Astrocyte (in vitro differentiated cells and primary cell): ENCODE data around the gene FXYD5. TPM values are rescaled to one million over a fixed set of nuclear protein-coding genes. Genes with fewer than 3 reads are reported as not detected.

Experiments
- DNase-seq: peaks from one replicate; pipeline ENCODE4 v3.0.0-alpha.2; 2010; ENCODE audit warnings: low read depth
- FAIRE-seq: peaks from 2 replicates; lab custom pipeline; 2011; peaks lifted over from hg19 to GRCh38; lab: Jason Lieb, UNC
- H2AFZ ChIP-seq: 2 replicates; pipeline ENCODE4 v1.6.0; 2012; ENCODE audit warnings: low read depth, low read length, inconsistent platforms
- H3K27ac ChIP-seq: 2 replicates; pipeline ENCODE4 v1.5.1; 2011; ENCODE audit warnings: low read depth, low read length, inconsistent platforms
- H3K27me3 ChIP-seq: 2 replicates; pipeline ENCODE4 v1.6.0; 2011; ENCODE audit warnings: low read length, inconsistent platforms; ENCODE audit not compliant: insufficient read depth
- H3K36me3 ChIP-seq: 2 replicates; pipeline ENCODE4 v1.5.1; 2011; ENCODE audit warnings: low read length, inconsistent platforms; ENCODE audit not compliant: insufficient read depth
- H3K4me1 ChIP-seq: 2 replicates; pipeline ENCODE4 v1.5.1; 2011; ENCODE audit warnings: low read length, inconsistent platforms; ENCODE audit not compliant: insufficient read depth
- H3K4me2 ChIP-seq: 2 replicates; pipeline ENCODE4 v1.6.0; 2012; ENCODE audit warnings: low read length, inconsistent platforms
- H3K4me3 ChIP-seq: 2 replicates; pipeline ENCODE4 v1.5.1; 2011; ENCODE audit warnings: low read depth, mild to moderate bottlenecking, low read length, inconsistent platforms; ENCODE audit not compliant: insufficient read depth
- H3K79me2 ChIP-seq: 2 replicates; pipeline ENCODE4 v1.6.0; 2012; ENCODE audit warnings: mild to moderate bottlenecking, low read length, inconsistent platforms; ENCODE audit not compliant: insufficient read depth
- H3K9ac ChIP-seq: 2 replicates; pipeline ENCODE4 v1.6.0; 2012; ENCODE audit warnings: mild to moderate bottlenecking, low read length, inconsistent platforms
- H3K9me3 ChIP-seq: 2 replicates; pipeline ENCODE4 v1.5.1; 2012; ENCODE audit warnings: low read depth, mild to moderate bottlenecking, low read length, inconsistent platforms; ENCODE audit not compliant: insufficient read depth
- H4K20me1 ChIP-seq: 2 replicates; pipeline ENCODE4 v1.6.0; 2012; ENCODE audit warnings: low read length, inconsistent platforms; ENCODE audit not compliant: insufficient read depth
- H3K27ac Mint-ChIP-seq: one replicate; pipeline ENCODE4 v1.8.0; 2021; ENCODE audit warnings: mild to moderate bottlenecking, mixed read lengths; ENCODE audit not compliant: unreplicated experiment
- H3K27me3 Mint-ChIP-seq: one replicate; pipeline ENCODE4 v1.8.0; 2021; ENCODE audit warnings: low read depth, mixed read lengths; ENCODE audit not compliant: unreplicated experiment
- H3K36me3 Mint-ChIP-seq: one replicate; pipeline ENCODE4 v1.8.0; 2021; ENCODE audit warnings: low read depth, mixed read lengths; ENCODE audit not compliant: unreplicated experiment
- H3K4me1 Mint-ChIP-seq: one replicate; pipeline ENCODE4 v1.8.0; 2021; ENCODE audit warnings: low read depth, mixed read lengths; ENCODE audit not compliant: unreplicated experiment
- H3K4me3 Mint-ChIP-seq: one replicate; pipeline ENCODE4 v1.8.0; 2021; ENCODE audit warnings: mild to moderate bottlenecking, moderate library complexity, mixed read lengths; ENCODE audit not compliant: unreplicated experiment
- H3K9me3 Mint-ChIP-seq: one replicate; pipeline ENCODE4 v1.8.0; 2021; ENCODE audit warnings: mild to moderate bottlenecking, mixed read lengths; ENCODE audit not compliant: unreplicated experiment
- CTCF ChIP-seq: IDR thresholded peaks from 2 replicates; pipeline ENCODE4 v1.5.1; 2011; ENCODE audit warnings: low read depth, mild to moderate bottlenecking, inconsistent platforms, low read length, moderate library complexity; ENCODE audit not compliant: insufficient read depth
- EZH2 ChIP-seq: IDR thresholded peaks from 2 replicates; pipeline ENCODE4 v1.6.1; 2012; ENCODE audit warnings: mild to moderate bottlenecking, low read length, inconsistent platforms; ENCODE audit not compliant: insufficient read depth
- total RNA-seq: library from RNA; stranded (reverse); gene quantifications from 2 replicates; pipeline ENCODE4 v1.2.1, GENCODE V29; 2021

Gene FXYD5
- total RNA-seq, 1 donor from 2014 or later = 108 TPM

- Mint-ChIP-seq H3K27ac (no peak overlapping the region), H3K9me3 (peaks cover 4% of the 10 kb centered on the region), H3K27me3 (peaks cover 8% of the 10 kb centered on the region), H3K4me1 (peaks cover 2% of the 10 kb centered on the region), H3K36me3 (no peaks in the 10 kb centered on the region), H3K4me3 (no peak overlapping the region)
- Histone ChIP-seq H3K27ac (no peak overlapping the region), H3K4me2 (no peak overlapping the region), H3K27me3 (peaks cover 5% of the 10 kb centered on the region), H4K20me1 (no peaks in the 10 kb centered on the region), H3K4me1 (no peaks in the 10 kb centered on the region), H3K4me3 (no peak overlapping the region), H3K79me2 (no peaks in the 10 kb centered on the region), H3K36me3 (no peaks in the 10 kb centered on the region), H2AFZ (no peak overlapping the region), H3K9ac (no peak overlapping the region), H3K9me3 (no peaks in the 10 kb centered on the region)
- DNase-seq = no peak
- FAIRE-seq = no peak
- TF ChIP-seq CTCF (no peak), EZH2 (no peak)
These were observed 44.9 kb downstream of the FXYD5 start for GRCh38 chr19:35199481-35199880.

- Histone ChIP-seq H3K27ac (no peak overlapping the region), H3K4me2 (no peak overlapping the region), H3K27me3 (peaks cover 5% of the 10 kb centered on the region), H3K79me2 (no peaks in the 10 kb centered on the region), H3K36me3 (no peaks in the 10 kb centered on the region), H3K4me1 (no peaks in the 10 kb centered on the region), H4K20me1 (no peaks in the 10 kb centered on the region), H3K4me3 (no peak overlapping the region), H3K9me3 (no peaks in the 10 kb centered on the region), H3K9ac (no peak overlapping the region), H2AFZ (no peak overlapping the region)
- Mint-ChIP-seq H3K4me3 (no peak overlapping the region), H3K27me3 (peaks cover 18% of the 10 kb centered on the region), H3K4me1 (peaks cover 2% of the 10 kb centered on the region), H3K27ac (no peak overlapping the region), H3K36me3 (no peaks in the 10 kb centered on the region), H3K9me3 (peaks cover 4% of the 10 kb centered on the region)
- TF ChIP-seq EZH2 (no peak), CTCF (no peak)
- FAIRE-seq (no peak), DNase-seq (no peak)
These were observed 48.5 kb downstream of the FXYD5 start for GRCh38 chr19:35202722-35203688.
